AG10803 (cell line): ENCODE results near the gene KANK2.
A peak's percentile ranks its signal among the peaks of the same experiment; 100 is the strongest.
"Not testable (repeated sequence)": the region's sequence is repeated elsewhere in the genome, so short reads cannot be mapped to it uniquely, and the experiment has no call there.

Experiments used
- DNase-seq: peaks from one replicate; pipeline ENCODE4 v3.0.0; 2010; ENCODE audit warnings: low read depth
- H3K4me3 ChIP-seq: 2 replicates; pipeline ENCODE4 v1.5.1; 2011; ENCODE audit warnings: mild to moderate bottlenecking, low read length, control low read depth
- TF ChIP-seq, protein P1 (sequence below): conservative IDR thresholded peaks from 2 replicates; pipeline ENCODE4 v1.5.1; 2011; ENCODE audit warnings: mild to moderate bottlenecking, low read length, control low read depth, inconsistent platforms

Gene KANK2

DNA sequence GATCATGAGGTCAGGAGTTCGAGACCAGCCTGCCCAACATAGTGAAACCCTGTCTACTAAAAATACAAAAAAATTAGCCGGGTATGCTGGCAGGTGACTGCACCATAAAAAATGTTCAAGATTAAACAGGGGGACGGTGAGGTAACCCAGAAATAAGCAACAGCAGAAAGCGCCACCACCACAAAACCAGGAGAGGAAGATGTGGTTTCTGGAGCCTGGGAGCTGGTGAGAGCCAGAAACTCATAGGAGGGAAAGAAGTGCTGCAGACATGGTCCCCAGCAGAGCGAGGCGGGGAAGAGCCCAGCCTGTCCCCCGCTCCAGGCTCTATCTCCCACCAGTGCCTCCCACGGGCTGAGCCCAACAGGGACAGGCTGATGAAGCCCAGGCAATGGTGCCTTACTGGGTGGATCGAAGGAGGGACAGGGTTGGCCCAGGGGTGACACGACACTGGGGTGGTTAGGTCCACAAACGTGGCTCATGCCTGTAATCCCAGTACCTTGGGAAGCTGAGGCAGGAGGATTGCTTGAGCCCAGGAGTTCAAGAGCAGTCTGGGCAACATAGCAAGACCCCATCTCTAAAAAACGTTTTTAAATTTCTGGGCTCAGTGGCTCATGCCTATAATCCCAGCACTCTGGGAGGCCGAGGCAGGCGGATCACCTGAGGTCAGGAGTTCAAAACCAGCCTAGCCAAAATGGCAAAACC, 60.8 kb downstream of the KANK2 start:
- DNase-seq: no peak

GRCh38 chr19:11131471-11131870, 65.9 kb downstream of the KANK2 start:
- TF ChIP-seq, protein P1, sequence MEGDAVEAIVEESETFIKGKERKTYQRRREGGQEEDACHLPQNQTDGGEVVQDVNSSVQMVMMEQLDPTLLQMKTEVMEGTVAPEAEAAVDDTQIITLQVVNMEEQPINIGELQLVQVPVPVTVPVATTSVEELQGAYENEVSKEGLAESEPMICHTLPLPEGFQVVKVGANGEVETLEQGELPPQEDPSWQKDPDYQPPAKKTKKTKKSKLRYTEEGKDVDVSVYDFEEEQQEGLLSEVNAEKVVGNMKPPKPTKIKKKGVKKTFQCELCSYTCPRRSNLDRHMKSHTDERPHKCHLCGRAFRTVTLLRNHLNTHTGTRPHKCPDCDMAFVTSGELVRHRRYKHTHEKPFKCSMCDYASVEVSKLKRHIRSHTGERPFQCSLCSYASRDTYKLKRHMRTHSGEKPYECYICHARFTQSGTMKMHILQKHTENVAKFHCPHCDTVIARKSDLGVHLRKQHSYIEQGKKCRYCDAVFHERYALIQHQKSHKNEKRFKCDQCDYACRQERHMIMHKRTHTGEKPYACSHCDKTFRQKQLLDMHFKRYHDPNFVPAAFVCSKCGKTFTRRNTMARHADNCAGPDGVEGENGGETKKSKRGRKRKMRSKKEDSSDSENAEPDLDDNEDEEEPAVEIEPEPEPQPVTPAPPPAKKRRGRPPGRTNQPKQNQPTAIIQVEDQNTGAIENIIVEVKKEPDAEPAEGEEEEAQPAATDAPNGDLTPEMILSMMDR: no peak
- H3K4me3 ChIP-seq: no peak overlapping the region
- DNase-seq: no peak

More for the DNA sequence above, 60.8 kb downstream of the KANK2 start:
- no peak overlapping the region for H3K4me3 ChIP-seq
- TF ChIP-seq, protein P1: no peak

DNA sequence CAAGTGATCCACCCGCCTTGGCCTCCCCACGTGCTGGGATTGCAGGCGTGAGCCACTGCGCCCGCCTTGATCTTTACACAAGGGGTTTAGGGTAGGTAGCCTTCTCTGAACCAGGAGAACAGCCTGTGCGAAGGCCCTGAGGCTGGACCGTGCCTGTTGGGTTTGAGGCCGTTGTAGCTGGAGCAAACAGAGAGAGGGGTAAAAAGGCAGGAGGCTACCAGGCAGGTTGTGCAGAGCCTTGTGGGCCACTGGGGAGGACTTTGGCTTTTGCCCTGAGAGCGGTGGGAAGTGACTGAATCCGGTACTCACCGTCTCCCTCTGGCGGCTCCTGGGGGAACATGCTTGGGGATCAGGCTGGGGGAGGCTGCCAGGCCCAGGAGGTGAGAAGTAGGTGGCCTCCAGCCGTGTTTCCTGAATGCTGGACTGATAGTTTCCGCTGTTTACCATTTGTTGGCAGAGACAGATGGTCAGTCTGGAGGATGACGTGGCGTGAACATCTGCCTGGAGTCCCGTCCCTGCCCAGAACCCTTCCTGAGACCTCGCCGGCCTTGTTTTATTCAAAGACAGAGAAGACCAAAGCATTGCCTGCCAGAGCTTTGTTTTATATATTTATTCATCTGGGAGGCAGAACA, 66.4 kb downstream of the KANK2 start:
- no peak overlapping the region for H3K4me3 ChIP-seq
- TF ChIP-seq, protein P1: peak; percentile 93
- DNase-seq: peak; percentile 54

DNA sequence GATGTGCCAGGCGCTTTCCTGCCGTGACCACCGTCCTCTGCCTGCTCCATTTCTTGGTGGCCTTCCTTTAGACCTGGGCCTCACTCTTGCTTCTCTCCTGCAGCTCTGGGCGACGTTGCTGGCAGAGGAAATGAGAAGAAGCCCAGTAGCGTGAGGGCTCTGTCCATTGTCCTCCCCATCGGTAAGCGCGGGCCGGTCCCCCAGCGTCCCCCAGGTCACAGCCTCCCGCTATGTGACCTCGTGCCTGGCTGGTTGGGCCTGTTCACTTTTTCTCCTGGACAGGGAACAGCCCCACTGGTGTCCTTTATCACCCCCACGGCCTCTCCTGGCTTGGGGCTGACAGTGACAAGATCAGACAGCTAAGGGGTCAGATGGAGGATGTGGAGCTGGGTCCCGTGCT, 69.4 kb downstream of the KANK2 start:
- no peak for DNase-seq
- TF ChIP-seq, protein P1: no peak
- no peak overlapping the region for H3K4me3 ChIP-seq

DNA sequence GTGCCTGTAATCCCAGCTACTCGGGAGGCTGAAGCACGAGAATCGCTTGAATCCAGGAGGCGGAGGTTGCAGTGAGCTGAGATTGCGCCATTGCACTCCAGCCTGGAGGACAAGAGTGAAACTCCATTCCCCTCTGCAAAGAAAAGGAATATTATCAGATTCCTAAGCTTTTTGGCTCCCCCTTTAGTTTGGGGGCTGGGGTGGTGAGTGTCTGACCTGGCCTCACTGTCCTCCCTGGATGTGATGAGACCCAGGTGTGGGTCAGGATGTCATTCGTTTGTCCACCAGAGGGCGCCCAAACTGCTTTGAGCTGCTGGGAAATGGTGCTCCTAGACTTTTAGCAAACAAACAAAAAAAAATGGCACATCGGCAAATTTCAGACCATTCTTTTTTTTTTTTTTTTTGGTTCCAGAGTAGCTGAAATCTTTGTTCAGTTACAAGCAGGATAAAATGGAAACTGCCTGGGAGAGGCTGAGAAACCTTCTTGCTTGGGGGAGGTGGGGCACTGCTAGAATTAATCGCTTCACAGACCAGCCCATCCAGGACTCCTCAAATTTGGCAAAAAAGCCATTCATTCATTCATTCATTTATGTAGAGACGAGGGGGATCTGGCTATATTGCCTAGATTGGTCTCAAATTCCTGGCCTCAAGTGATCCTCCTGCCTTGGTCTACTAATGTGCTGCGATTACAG, 71.2 kb downstream of the KANK2 start:
- H3K4me3 ChIP-seq: no peak overlapping the region
- peak; percentile 69 for DNase-seq

GRCh38 chr19:11124157-11124556, 73.2 kb downstream of the KANK2 start:
- not testable (repeated sequence) for DNase-seq, H3K4me3 ChIP-seq

More for the DNA sequence above, 71.2 kb downstream of the KANK2 start:
- TF ChIP-seq, protein P1: peak; percentile 81

GRCh38 chr19:11123114-11123513, 74.2 kb downstream of the KANK2 start:
- TF ChIP-seq, protein P1: no peak
- H3K4me3 ChIP-seq: no peak overlapping the region
- DNase-seq: no peak

- H3K4me3 ChIP-seq: not testable (repeated sequence)
Measured at GRCh38 chr19:11121963-11122362, 75.4 kb downstream of the KANK2 start.

More at GRCh38 chr19:11121963-11122362, 75.4 kb downstream of the KANK2 start:
- DNase-seq: not testable (repeated sequence)
